ENCODE measurements around the gene TADA3. TPM values are rescaled to one million over a fixed set of nuclear protein-coding genes. Genes with fewer than 3 reads are reported as not detected.

Gene TADA3
- total RNA-seq, 1 donor = 102 TPM

- H3K36me3 ChIP-seq (ENCODE audit: insufficient read depth, low read length) = peaks cover 40% of the 10 kb centered on the region
- H3K9me3 ChIP-seq (ENCODE audit: low read depth, low read length) = no peaks in the 10 kb centered on the region
- no peaks in the 10 kb centered on the region for H3K27me3 ChIP-seq (ENCODE audit: insufficient read depth, low read length)
- no peaks in the 10 kb centered on the region for H4K20me1 ChIP-seq (ENCODE audit: insufficient read depth, low read length)
- peak; percentile 96 for DNase-seq (ENCODE audit: insufficient read length, low spot score, missing footprints)
- no peaks in the 10 kb centered on the region for H3K79me2 ChIP-seq (ENCODE audit: insufficient read depth, low read length)
- TF ChIP-seq, protein P1, sequence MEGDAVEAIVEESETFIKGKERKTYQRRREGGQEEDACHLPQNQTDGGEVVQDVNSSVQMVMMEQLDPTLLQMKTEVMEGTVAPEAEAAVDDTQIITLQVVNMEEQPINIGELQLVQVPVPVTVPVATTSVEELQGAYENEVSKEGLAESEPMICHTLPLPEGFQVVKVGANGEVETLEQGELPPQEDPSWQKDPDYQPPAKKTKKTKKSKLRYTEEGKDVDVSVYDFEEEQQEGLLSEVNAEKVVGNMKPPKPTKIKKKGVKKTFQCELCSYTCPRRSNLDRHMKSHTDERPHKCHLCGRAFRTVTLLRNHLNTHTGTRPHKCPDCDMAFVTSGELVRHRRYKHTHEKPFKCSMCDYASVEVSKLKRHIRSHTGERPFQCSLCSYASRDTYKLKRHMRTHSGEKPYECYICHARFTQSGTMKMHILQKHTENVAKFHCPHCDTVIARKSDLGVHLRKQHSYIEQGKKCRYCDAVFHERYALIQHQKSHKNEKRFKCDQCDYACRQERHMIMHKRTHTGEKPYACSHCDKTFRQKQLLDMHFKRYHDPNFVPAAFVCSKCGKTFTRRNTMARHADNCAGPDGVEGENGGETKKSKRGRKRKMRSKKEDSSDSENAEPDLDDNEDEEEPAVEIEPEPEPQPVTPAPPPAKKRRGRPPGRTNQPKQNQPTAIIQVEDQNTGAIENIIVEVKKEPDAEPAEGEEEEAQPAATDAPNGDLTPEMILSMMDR (IDR thresholded peaks at IDR 0.05; ENCODE audit: extremely low read depth, low read depth, low read length) = no peak
- peak within 1 kb of the TSS; percentile 79 for H3K4me3 ChIP-seq (ENCODE audit: insufficient read depth, low read length)
- H3K4me1 ChIP-seq (ENCODE audit: insufficient read depth, low read length) = peaks cover 7% of the 10 kb centered on the region
- H3K27ac ChIP-seq (ENCODE audit: low read depth, low read length) = peak within 1 kb of the TSS; percentile 74
- peak within 1 kb of the TSS; percentile 51 for H2AFZ ChIP-seq (ENCODE audit: low read length)
- H3K4me2 ChIP-seq (ENCODE audit: insufficient read depth, low read length) = peak within 1 kb of the TSS; percentile 80
Measured at GRCh38 chr3:9809615-9810432, 17.6 kb upstream of the TADA3 start, which contains the start of gene TTLL3. TSS of gene TTLL3 (plus strand) at chr3:9810262. CDS start at chr3:9810662, 400 bp downstream.

DNA sequence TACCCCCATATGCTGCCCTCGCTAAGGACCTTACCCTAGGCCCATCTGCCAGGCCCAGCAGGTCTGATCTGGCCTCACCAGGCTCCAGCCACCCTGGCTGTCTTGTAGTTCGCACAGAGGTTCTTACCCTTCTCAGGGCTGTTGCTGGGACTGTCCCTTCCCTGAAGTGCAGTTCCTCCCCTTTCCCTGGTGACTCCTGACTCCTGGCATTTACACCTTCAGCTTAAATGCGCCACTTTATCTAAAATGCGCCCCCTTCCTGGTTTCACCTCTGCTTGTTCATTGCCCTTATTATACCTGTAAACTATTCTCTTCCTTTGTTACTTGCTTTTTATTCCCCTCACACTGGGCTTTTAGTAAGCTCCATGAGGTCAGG is 17.0 kb upstream of the TADA3 start:
- Histone ChIP-seq H3K4me1 (ENCODE audit: insufficient read depth, low read length) (peaks cover 7% of the 10 kb centered on the region), H3K9me3 (ENCODE audit: low read depth, low read length) (no peaks in the 10 kb centered on the region), H3K27ac (ENCODE audit: low read depth, low read length) (peak overlapping the region; percentile 74), H4K20me1 (ENCODE audit: insufficient read depth, low read length) (no peaks in the 10 kb centered on the region), H3K36me3 (ENCODE audit: insufficient read depth, low read length) (peaks cover 46% of the 10 kb centered on the region), H3K4me2 (ENCODE audit: insufficient read depth, low read length) (peak overlapping the region; percentile 80), H3K4me3 (ENCODE audit: insufficient read depth, low read length) (peak overlapping the region; percentile 79), H2AFZ (ENCODE audit: low read length) (peak overlapping the region; percentile 51), H3K79me2 (ENCODE audit: insufficient read depth, low read length) (peaks cover 1% of the 10 kb centered on the region), H3K27me3 (ENCODE audit: insufficient read depth, low read length) (no peaks in the 10 kb centered on the region)
- DNase-seq (ENCODE audit: insufficient read length, low spot score, missing footprints) = peak; percentile 47
- TF ChIP-seq, protein P1 (IDR thresholded peaks at IDR 0.05; ENCODE audit: extremely low read depth, low read depth, low read length) = no peak

DNA sequence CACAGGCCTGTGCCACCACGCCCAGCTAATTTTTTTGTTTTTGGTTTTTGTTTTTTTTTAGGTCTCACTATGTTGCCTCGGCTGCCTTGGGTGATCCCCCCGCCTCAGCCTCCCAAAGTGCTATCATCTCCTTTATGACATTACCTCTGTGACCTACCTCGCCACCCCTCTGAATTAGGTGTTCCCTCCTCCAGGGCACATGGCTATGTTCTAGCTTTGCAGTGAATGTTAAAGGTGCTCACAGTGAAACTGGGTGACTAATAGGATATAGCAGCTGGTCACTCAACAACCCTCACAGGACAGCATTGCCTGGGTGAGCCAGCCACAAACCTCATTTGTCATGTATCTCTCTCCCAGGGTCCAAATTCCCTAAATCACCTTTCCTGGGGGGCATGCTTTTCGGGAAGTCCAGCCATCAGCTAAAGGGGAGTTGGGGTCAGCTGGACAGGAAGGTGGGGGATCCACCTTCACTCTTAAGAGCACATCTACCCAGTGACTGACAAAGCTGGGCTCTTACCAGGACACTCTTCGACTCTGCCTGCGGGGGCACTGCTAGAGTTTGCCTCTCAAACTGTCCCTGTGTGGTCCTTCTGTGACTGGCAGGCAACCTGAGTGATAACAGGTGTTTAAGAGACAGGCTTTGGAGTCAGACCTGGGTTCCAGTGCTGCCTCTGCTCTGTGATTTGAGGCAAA is 16.2 kb upstream of the TADA3 start:
- H3K4me3 ChIP-seq (ENCODE audit: insufficient read depth, low read length) = no peak overlapping the region
- H3K4me1 ChIP-seq (ENCODE audit: insufficient read depth, low read length) = peaks cover 7% of the 10 kb centered on the region
- DNase-seq (ENCODE audit: insufficient read length, low spot score, missing footprints) = peak; percentile 68
- no peak overlapping the region for H2AFZ ChIP-seq (ENCODE audit: low read length)
- no peaks in the 10 kb centered on the region for H3K27me3 ChIP-seq (ENCODE audit: insufficient read depth, low read length)
- H4K20me1 ChIP-seq (ENCODE audit: insufficient read depth, low read length) = no peaks in the 10 kb centered on the region
- H3K79me2 ChIP-seq (ENCODE audit: insufficient read depth, low read length) = peaks cover 6% of the 10 kb centered on the region
- no peaks in the 10 kb centered on the region for H3K9me3 ChIP-seq (ENCODE audit: low read depth, low read length)
- peaks cover 49% of the 10 kb centered on the region for H3K36me3 ChIP-seq (ENCODE audit: insufficient read depth, low read length)
- peak overlapping the region; percentile 80 for H3K4me2 ChIP-seq (ENCODE audit: insufficient read depth, low read length)
- TF ChIP-seq, protein P1 (IDR thresholded peaks at IDR 0.05; ENCODE audit: extremely low read depth, low read depth, low read length) = peak; percentile 43
- peak overlapping the region; percentile 74 for H3K27ac ChIP-seq (ENCODE audit: low read depth, low read length)

GRCh38 chr3:9807981-9808344 is 15.7 kb upstream of the TADA3 start:
- H3K27ac ChIP-seq (ENCODE audit: low read depth, low read length) = no peak overlapping the region
- TF ChIP-seq, protein P1 (IDR thresholded peaks at IDR 0.05; ENCODE audit: extremely low read depth, low read depth, low read length) = no peak

More at GRCh38 chr3:9807981-9808344, 15.7 kb upstream of the TADA3 start:
- peaks cover 11% of the 10 kb centered on the region for H3K79me2 ChIP-seq (ENCODE audit: insufficient read depth, low read length)
- DNase-seq (ENCODE audit: insufficient read length, low spot score, missing footprints) = no peak
- peaks cover 7% of the 10 kb centered on the region for H3K4me1 ChIP-seq (ENCODE audit: insufficient read depth, low read length)
- H4K20me1 ChIP-seq (ENCODE audit: insufficient read depth, low read length) = no peaks in the 10 kb centered on the region
- no peak overlapping the region for H3K4me2 ChIP-seq (ENCODE audit: insufficient read depth, low read length)
- no peak overlapping the region for H3K4me3 ChIP-seq (ENCODE audit: insufficient read depth, low read length)
- H3K27me3 ChIP-seq (ENCODE audit: insufficient read depth, low read length) = no peaks in the 10 kb centered on the region
- no peak overlapping the region for H2AFZ ChIP-seq (ENCODE audit: low read length)
- no peaks in the 10 kb centered on the region for H3K9me3 ChIP-seq (ENCODE audit: low read depth, low read length)
- H3K36me3 ChIP-seq (ENCODE audit: insufficient read depth, low read length) = peaks cover 54% of the 10 kb centered on the region

Data from osteoblast (primary cell).